HCT116 (cell line): ENCODE data around the gene APOA1.

ENCODE experiments used
- CTCF ChIP-seq, 3 experiments: fragments of 200-600 bp in 1 of 3; sonication (generic) in 1 of 3; IDR thresholded peaks in 2 of 3; conservative IDR thresholded peaks in 1 of 3; 2 replicates each; pipeline ENCODE4 v1.5.1; 2012 to 2017; ENCODE audit warnings: low read depth in 2 of 3, low read length in 2 of 3, antibody characterized with exemption in 1 of 3, borderline replicate concordance in 1 of 3, control low read depth in 1 of 3, mild to moderate bottlenecking in 1 of 3, mixed read lengths in 1 of 3, mixed run types in 1 of 3, moderate library complexity in 1 of 3; ENCODE audit not compliant: insufficient read depth in 1 of 3
- FOSL1 ChIP-seq: IDR thresholded peaks from 2 replicates; pipeline ENCODE4 v1.6.1; 2012; ENCODE audit warnings: low read depth
- MAX ChIP-seq: IDR thresholded peaks from 2 replicates; pipeline ENCODE4 v1.6.1; 2012
- POLR2A ChIP-seq: IDR thresholded peaks from 2 replicates; pipeline ENCODE4 v1.7.0; 2011; ENCODE audit warnings: borderline replicate concordance; ENCODE audit not compliant: insufficient read depth, insufficient read length; ENCODE audit errors: extremely low read depth
- POLR2AphosphoS5 ChIP-seq: IDR thresholded peaks from 2 replicates; pipeline ENCODE4 v1.6.1; 2011; ENCODE audit warnings: mild to moderate bottlenecking, low read depth, low read length, moderate library complexity
- REST ChIP-seq: IDR thresholded peaks from 2 replicates; pipeline ENCODE4 v1.6.1; 2012; ENCODE audit warnings: low read depth
- SIN3A ChIP-seq: IDR thresholded peaks from 2 replicates; pipeline ENCODE4 v1.6.1; 2012; ENCODE audit warnings: low read depth
- ZNF274 ChIP-seq: fragments of 200-500 bp; sonication (Bioruptor generic); IDR thresholded peaks from 2 replicates; pipeline ENCODE4 v1.6.1; 2014; ENCODE audit warnings: mild to moderate bottlenecking, low read depth, low read length, inconsistent platforms

- TF ChIP-seq CTCF (IDR thresholded peaks at IDR 0.05 in 2 of 3, conservative IDR thresholded peaks at IDR 0.05 in 1 of 3; ENCODE audit: borderline replicate concordance in 1 of 3, insufficient read depth in 1 of 3, low read depth in 2 of 3, low read length in 2 of 3) (no peak), POLR2AphosphoS5 (no peak), ZNF274 (no peak), MAX (no peak), FOSL1 (no peak), REST (no peak), POLR2A (no peak), SIN3A (no peak)
Observed at GRCh38 chr11:116825434-116825833, 12.0 kb downstream of the APOA1 start.
